Neural progenitor cell (in vitro differentiated cells): ENCODE measurements around the gene FCN3. TPM values are rescaled to one million over a fixed set of nuclear protein-coding genes. Genes with fewer than 3 reads are reported as not detected.
A peak's percentile ranks its signal among the peaks of the same experiment; 100 is the strongest.
"Not testable (repeated sequence)": the region's sequence is repeated elsewhere in the genome, so short reads cannot be mapped to it uniquely, and the experiment has no call there.

ENCODE experiments used
- DNase-seq: peaks from one replicate; pipeline ENCODE4 v3.0.0-alpha.2; 2016; ENCODE audit warnings: low spot score
- H2AFZ ChIP-seq: fragments of 200-600 bp; sonication (generic); replicated peaks from 2 replicates; pipeline ENCODE4 v1.6.1; 2016; ENCODE audit warnings: antibody characterized with exemption
- H3F3A ChIP-seq: fragments of 200-600 bp; sonication (generic); 2 replicates; pipeline ENCODE4 v1.6.1; 2016; ENCODE audit warnings: antibody characterized with exemption, low read depth
- H3K27ac ChIP-seq: fragments of 200-600 bp; sonication (generic); 2 replicates; pipeline ENCODE4 v1.5.1; 2016; ENCODE audit warnings: mild to moderate bottlenecking
- H3K27me3 ChIP-seq: fragments of 200-600 bp; sonication (generic); 2 replicates; pipeline ENCODE4 v1.6.1; 2016; ENCODE audit warnings: mild to moderate bottlenecking, moderate library complexity
- H3K36me3 ChIP-seq: fragments of 200-600 bp; sonication (generic); 2 replicates; pipeline ENCODE4 v1.5.1; 2016
- H3K4me1 ChIP-seq: fragments of 200-600 bp; sonication (generic); 2 replicates; pipeline ENCODE4 v1.6.1; 2016; ENCODE audit warnings: mixed run types
- H3K4me2 ChIP-seq: fragments of 200-600 bp; sonication (generic); 2 replicates; pipeline ENCODE4 v1.6.1; 2016
- H3K4me3 ChIP-seq: fragments of 200-600 bp; sonication (generic); 2 replicates; pipeline ENCODE4 v1.5.1; 2016
- H3K79me2 ChIP-seq: fragments of 200-600 bp; sonication (generic); 2 replicates; pipeline ENCODE4 v1.6.1; 2016; ENCODE audit warnings: low read depth
- H3K9ac ChIP-seq: fragments of 200-600 bp; sonication (generic); 2 replicates; pipeline ENCODE4 v1.6.1; 2016
- H3K9me3 ChIP-seq: fragments of 200-600 bp; sonication (generic); 2 replicates; pipeline ENCODE4 v1.5.1; 2016; ENCODE audit warnings: low read depth
- H4K20me1 ChIP-seq: fragments of 200-600 bp; sonication (generic); 2 replicates; pipeline ENCODE4 v1.6.1; 2016; ENCODE audit warnings: low read depth
- H3K27ac Mint-ChIP-seq: 3 replicates; pipeline ENCODE4 v1.8.0; 2021; ENCODE audit warnings: mixed read lengths
- H3K27me3 Mint-ChIP-seq: 2 replicates; pipeline ENCODE4 v1.8.0; 2022; ENCODE audit warnings: low read depth, mild to moderate bottlenecking, inconsistent platforms, moderate library complexity, mixed read lengths; ENCODE audit not compliant: insufficient read depth
- H3K36me3 Mint-ChIP-seq: 3 replicates; pipeline ENCODE4 v1.8.0; 2021; ENCODE audit warnings: mixed read lengths
- H3K4me1 Mint-ChIP-seq: 3 replicates; pipeline ENCODE4 v1.8.0; 2021; ENCODE audit warnings: mixed read lengths
- H3K4me3 Mint-ChIP-seq: 3 replicates; pipeline ENCODE4 v1.8.0; 2021; ENCODE audit warnings: mild to moderate bottlenecking, moderate library complexity, mixed read lengths
- H3K9me3 Mint-ChIP-seq: 3 replicates; pipeline ENCODE4 v1.8.0; 2020; ENCODE audit warnings: mixed read lengths
- CTCF ChIP-seq: fragments of 200-600 bp; sonication (generic); IDR thresholded peaks from 2 replicates; pipeline ENCODE4 v1.5.1; 2017; ENCODE audit warnings: antibody characterized with exemption, mild to moderate bottlenecking
- EZH2 ChIP-seq: fragments of 200-600 bp; sonication (generic); IDR thresholded peaks from 2 replicates; pipeline ENCODE4 v1.6.1; 2017; ENCODE audit warnings: antibody characterized with exemption, mild to moderate bottlenecking, moderate library complexity
- EZH2phosphoT487 ChIP-seq: fragments of 200-600 bp; sonication (generic); IDR thresholded peaks from 2 replicates; pipeline ENCODE4 v1.6.1; 2017; ENCODE audit warnings: antibody characterized with exemption
- total RNA-seq: library from RNA; depleted of rRNA; stranded (reverse); fragments of >200 nt; gene quantifications from 2 replicates; pipeline ENCODE4 v1.2.3, GENCODE V29; 2015; ENCODE audit warnings: low replicate concordance

FCN3 gene
- total RNA-seq, 1 donor from 2014 or later, result not detected

GRCh38 chr1:27408151-27408550 lies 33.5 kb upstream of the FCN3 start:
- no peak overlapping the region for H3K4me2 ChIP-seq
- H3K27ac ChIP-seq, result peak overlapping the region; percentile 37
- H3K9ac ChIP-seq, result no peak overlapping the region
- H2AFZ ChIP-seq, result no peak overlapping the region
- peaks cover 39% of the 10 kb centered on the region for H3K36me3 Mint-ChIP-seq
- no peaks in the 10 kb centered on the region for H3K27me3 ChIP-seq
- H3K36me3 ChIP-seq, result peaks cover 12% of the 10 kb centered on the region
- H3F3A ChIP-seq, result peaks cover 55% of the 10 kb centered on the region
- TF ChIP-seq CTCF (no peak), EZH2 (no peak), EZH2phosphoT487 (no peak)
- no peaks in the 10 kb centered on the region for H3K9me3 ChIP-seq
- H3K4me1 Mint-ChIP-seq, result peaks cover 42% of the 10 kb centered on the region
- H3K9me3 Mint-ChIP-seq, result no peaks in the 10 kb centered on the region
- peaks cover 5% of the 10 kb centered on the region for H3K27me3 Mint-ChIP-seq
- H4K20me1 ChIP-seq, result peaks cover 6% of the 10 kb centered on the region
- peaks cover 56% of the 10 kb centered on the region for H3K4me1 ChIP-seq
- H3K27ac Mint-ChIP-seq, result no peak overlapping the region
- no peaks in the 10 kb centered on the region for H3K79me2 ChIP-seq
- no peak overlapping the region for H3K4me3 Mint-ChIP-seq
- DNase-seq, result no peak
- H3K4me3 ChIP-seq, result no peak overlapping the region

- peak overlapping the region; percentile 70 for H3K4me2 ChIP-seq
- Mint-ChIP-seq H3K36me3 (peaks cover 29% of the 10 kb centered on the region), H3K4me1 (peaks cover 49% of the 10 kb centered on the region)
- not testable (repeated sequence) for H4K20me1 ChIP-seq, H3K36me3 ChIP-seq, H3K9me3 ChIP-seq, H3K4me3 ChIP-seq, H3K4me3 Mint-ChIP-seq, H3K9ac ChIP-seq, DNase-seq, H3K27me3 Mint-ChIP-seq, H3K27me3 ChIP-seq, H3K27ac Mint-ChIP-seq, H3K9me3 Mint-ChIP-seq, H2AFZ ChIP-seq, H3K79me2 ChIP-seq
- peak overlapping the region; percentile 96 for H3K27ac ChIP-seq
- peaks cover 64% of the 10 kb centered on the region for H3K4me1 ChIP-seq
- H3F3A ChIP-seq, result peaks cover 67% of the 10 kb centered on the region
Measured at GRCh38 chr1:27406791-27407190, 32.2 kb upstream of the FCN3 start.

- Histone ChIP-seq H3K9ac (no peak overlapping the region), H3K4me2 (peak overlapping the region; percentile 70), H3K27me3 (no peaks in the 10 kb centered on the region), H3K9me3 (no peaks in the 10 kb centered on the region), H3K4me3 (peak overlapping the region; percentile 22), H3K4me1 (peaks cover 63% of the 10 kb centered on the region), H3F3A (peaks cover 67% of the 10 kb centered on the region), H2AFZ (no peak overlapping the region), H3K27ac (peak overlapping the region; percentile 96), H3K36me3 (no peaks in the 10 kb centered on the region), H4K20me1 (peaks cover 6% of the 10 kb centered on the region), H3K79me2 (no peaks in the 10 kb centered on the region)
- Mint-ChIP-seq H3K9me3 (no peaks in the 10 kb centered on the region), H3K27ac (peak overlapping the region; percentile 98), H3K27me3 (peaks cover 3% of the 10 kb centered on the region), H3K36me3 (peaks cover 29% of the 10 kb centered on the region), H3K4me3 (no peak overlapping the region), H3K4me1 (peaks cover 53% of the 10 kb centered on the region)
- DNase-seq, result peak; percentile 80
- no peak for TF ChIP-seq EZH2
- TF ChIP-seq EZH2phosphoT487, result no peak
- no peak for TF ChIP-seq CTCF
Measured at GRCh38 chr1:27406362-27406680, 31.7 kb upstream of the FCN3 start.

- H4K20me1 ChIP-seq, H3K9ac ChIP-seq, H3K36me3 ChIP-seq, H3K4me3 Mint-ChIP-seq, H3K9me3 ChIP-seq, H3K9me3 Mint-ChIP-seq, H2AFZ ChIP-seq, H3K79me2 ChIP-seq, H3K27me3 Mint-ChIP-seq, H3K27me3 ChIP-seq: not testable (repeated sequence)
- H3F3A ChIP-seq, result peaks cover 68% of the 10 kb centered on the region
- H3K4me1 ChIP-seq, result peaks cover 58% of the 10 kb centered on the region
- peak overlapping the region; percentile 70 for H3K4me2 ChIP-seq
- H3K27ac ChIP-seq, result peak overlapping the region; percentile 96
- peak; percentile 42 for TF ChIP-seq CTCF
- Mint-ChIP-seq H3K4me1 (peaks cover 49% of the 10 kb centered on the region), H3K27ac (peak overlapping the region; percentile 98), H3K36me3 (peaks cover 23% of the 10 kb centered on the region)
- DNase-seq, result peak; percentile 56
- peak overlapping the region; percentile 22 for H3K4me3 ChIP-seq
Measured at GRCh38 chr1:27405598-27406361, 31.2 kb upstream of the FCN3 start.
